Epithelial cell of proximal tubule (primary cell): ENCODE results near the gene NTSR1. TPM values are rescaled to one million over a fixed set of nuclear protein-coding genes. Genes with fewer than 3 reads are reported as not detected.

ENCODE experiments used
- DNase-seq: peaks from one replicate; pipeline ENCODE4 v3.0.0-alpha.2; 2011; ENCODE audit warnings: low read depth
- H3K4me3 ChIP-seq: 2 replicates; pipeline ENCODE4 v1.5.1; 2011; ENCODE audit warnings: low read depth, mild to moderate bottlenecking, low read length
- total RNA-seq: library from RNA; depleted of rRNA; stranded (reverse); fragments of >200 nt; gene quantifications from 2 replicates; pipeline ENCODE4 v1.2.3, GENCODE V29; 2015
- TF ChIP-seq, protein P1 (sequence below): conservative IDR thresholded peaks from 2 replicates; pipeline ENCODE4 v1.5.1; 2012; ENCODE audit warnings: low read depth, mild to moderate bottlenecking, low read length

Gene NTSR1
- total RNA-seq, 1 donor from 2014 or later = not detected

DNA sequence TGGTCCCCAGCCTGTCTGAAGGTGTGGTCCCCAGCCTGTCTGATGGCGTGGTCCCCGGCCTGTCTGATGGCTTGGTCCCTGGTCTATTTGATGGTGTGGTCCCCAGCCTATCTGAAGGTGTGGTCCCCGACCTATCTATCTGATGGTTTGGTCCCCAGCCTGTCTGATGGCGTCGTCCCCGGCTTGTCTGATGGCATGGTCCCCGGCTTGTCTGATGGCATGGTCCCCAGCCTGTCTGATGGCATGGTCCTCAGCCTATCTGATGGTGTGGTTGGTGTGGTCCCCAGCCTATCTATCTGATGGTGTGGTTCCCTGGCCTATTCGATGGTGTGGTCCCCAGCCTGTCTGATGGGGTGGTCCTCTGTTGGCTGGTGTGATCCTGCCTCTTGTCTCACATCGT lies 69.4 kb downstream of the NTSR1 start:
- no peak overlapping the region for H3K4me3 ChIP-seq
- no peak for DNase-seq
- TF ChIP-seq, protein P1, sequence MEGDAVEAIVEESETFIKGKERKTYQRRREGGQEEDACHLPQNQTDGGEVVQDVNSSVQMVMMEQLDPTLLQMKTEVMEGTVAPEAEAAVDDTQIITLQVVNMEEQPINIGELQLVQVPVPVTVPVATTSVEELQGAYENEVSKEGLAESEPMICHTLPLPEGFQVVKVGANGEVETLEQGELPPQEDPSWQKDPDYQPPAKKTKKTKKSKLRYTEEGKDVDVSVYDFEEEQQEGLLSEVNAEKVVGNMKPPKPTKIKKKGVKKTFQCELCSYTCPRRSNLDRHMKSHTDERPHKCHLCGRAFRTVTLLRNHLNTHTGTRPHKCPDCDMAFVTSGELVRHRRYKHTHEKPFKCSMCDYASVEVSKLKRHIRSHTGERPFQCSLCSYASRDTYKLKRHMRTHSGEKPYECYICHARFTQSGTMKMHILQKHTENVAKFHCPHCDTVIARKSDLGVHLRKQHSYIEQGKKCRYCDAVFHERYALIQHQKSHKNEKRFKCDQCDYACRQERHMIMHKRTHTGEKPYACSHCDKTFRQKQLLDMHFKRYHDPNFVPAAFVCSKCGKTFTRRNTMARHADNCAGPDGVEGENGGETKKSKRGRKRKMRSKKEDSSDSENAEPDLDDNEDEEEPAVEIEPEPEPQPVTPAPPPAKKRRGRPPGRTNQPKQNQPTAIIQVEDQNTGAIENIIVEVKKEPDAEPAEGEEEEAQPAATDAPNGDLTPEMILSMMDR = no peak

DNA sequence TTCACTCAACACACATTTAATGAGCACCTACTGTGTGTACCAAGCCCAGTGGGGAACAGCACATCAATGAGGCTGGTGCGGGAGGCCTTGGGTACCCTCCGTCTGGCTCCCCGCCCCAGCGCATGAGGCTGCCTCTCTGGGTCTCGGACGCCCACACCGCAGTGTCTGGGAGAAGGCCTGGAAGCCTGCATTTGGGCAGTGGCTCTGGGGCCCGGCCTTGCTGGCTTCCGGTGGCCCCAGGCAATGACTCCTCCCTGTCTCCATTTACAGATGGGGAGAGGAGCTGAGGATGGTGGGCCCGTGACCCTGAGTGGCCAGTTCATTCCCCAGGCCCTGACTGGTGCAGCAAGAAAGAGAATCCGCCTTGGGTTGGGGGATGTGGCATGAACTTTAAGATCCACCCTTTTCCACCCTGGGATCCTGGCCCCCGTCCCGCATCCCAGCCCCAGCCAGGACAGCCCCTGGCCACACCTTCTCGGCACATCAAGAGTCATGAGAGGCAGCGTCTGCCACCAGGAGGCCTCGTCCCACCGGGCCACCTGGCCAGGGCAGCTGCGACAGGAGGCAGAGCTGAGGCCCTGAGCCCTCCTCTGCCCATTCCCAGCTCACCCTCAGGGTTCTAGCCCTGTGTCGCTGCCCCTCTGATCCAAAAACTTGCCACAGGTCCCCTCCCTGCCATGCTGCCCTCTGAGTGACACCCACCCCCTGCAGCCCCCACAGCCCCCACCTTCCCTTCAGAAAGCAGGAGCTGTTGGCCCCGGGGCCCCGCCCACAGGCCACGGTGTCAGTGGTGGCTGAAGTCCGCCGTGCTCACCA lies 70.2 kb downstream of the NTSR1 start:
- TF ChIP-seq, protein P1 = no peak
- no peak for DNase-seq
- H3K4me3 ChIP-seq = no peak overlapping the region

DNA sequence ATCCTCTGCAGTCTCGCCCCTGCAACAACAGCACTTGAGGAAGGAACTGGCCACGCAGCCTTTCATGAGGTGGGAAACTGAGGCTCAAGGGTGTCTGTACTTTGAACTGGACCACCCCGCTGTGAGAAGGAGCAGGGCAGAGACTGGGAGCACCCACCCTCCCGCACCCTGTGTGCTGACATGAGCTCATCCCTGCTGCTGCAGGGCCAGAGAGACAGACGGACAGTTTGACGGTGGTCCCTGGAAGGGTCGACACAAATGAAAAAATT lies 70.7 kb downstream of the NTSR1 start:
- H3K4me3 ChIP-seq = no peak overlapping the region
- DNase-seq = no peak
- TF ChIP-seq, protein P1 = no peak

DNA sequence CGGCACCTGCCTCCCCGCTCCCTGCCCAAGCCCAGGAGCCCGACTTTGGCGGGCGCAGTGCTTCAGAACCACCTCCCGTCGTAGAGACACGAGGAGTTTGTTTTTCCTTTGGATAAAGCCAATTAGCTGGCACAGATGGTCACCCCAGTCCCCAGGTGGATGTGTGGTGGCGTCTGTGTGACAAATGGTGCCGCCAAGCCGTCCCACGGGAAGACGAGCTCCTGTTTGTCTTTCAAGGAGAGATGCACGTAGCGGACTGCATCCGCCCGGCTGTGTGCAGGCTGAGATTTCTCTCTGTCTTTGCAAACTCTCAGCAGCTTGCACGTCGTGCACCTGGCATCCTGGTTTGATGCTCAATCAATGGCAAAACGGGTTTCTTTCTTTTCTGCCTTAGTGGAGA lies 71.6 kb downstream of the NTSR1 start:
- DNase-seq = no peak
- TF ChIP-seq, protein P1 = no peak
- no peak overlapping the region for H3K4me3 ChIP-seq

DNA sequence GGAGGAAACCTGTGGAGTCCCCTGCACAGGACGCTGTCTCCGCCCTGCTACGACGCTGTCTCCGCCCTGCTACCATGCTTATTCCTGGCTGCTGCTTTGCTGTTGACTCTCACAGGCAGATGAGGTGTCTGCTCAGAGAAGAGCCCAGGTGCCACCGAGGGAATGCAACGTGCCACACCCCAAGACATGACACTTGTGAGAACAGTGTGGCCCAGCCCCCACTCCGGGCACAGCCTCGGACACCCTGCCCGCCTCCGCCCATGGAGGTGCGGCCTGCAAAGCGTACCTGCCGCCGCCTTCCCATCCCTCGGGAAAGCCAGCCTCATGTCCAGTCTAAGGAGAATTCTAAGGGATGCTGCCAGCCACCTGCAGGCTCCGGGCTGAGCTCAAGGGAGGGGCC lies 72.1 kb downstream of the NTSR1 start:
- TF ChIP-seq, protein P1 = no peak
- no peak overlapping the region for H3K4me3 ChIP-seq
- DNase-seq = no peak

DNA sequence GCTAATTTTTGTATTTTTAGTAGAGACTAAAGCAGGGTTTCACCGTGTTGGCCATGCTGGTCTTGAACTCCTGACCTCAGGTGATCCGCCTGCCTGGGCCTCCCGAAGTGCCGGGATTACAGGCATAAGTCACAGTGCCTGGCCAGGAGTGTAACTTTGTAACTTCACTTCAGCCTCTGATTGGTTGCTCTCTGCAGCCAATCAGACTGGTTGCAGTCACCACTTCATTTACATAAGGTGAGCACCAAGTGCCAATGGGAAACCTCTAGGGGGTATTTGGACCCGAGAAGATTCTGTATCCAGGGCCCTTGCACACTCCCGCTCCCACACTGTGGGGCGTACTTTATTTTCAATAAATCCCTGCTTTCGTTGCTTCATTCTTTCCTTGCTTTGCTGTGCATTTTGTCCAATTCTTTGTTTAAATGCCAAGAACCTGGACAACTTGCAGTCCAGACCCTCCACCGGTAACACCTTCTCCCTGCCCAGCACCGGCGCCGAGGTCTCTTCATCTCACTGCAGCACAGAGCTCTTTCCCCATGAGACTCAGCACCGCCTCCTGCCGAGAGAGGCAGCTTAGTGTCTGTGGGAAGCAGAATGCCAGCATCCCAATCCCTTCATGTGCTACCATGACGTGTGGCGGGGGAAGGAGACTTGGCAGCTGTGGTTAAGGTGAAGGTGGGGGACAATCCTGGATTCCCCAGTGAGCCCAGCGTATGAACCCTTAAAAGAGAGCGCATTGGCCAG lies 73.7 kb downstream of the NTSR1 start:
- no peak overlapping the region for H3K4me3 ChIP-seq
- TF ChIP-seq, protein P1 = no peak
- no peak for DNase-seq

DNA sequence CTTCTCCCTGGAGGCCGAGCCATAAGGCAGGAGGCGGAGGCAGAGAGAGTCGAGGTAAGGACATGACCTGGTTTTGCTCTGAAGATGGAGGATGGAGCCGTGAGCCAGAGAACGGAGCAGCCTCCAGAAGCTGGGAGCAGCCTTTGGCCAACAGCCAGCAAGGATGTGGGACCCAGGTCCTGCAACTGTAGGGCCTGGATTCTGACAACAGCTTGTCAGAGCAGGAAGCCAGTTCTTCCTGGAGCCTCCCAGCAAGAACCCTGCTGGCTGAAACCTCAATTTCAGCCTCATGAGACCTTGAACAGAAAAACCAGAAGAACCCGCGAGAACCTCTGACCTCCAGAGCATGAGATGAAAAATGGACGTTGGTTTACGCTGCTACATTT lies 74.2 kb downstream of the NTSR1 start:
- TF ChIP-seq, protein P1 = no peak
- no peak for DNase-seq
- H3K4me3 ChIP-seq = no peak overlapping the region
